ENCODE results near the gene OXLD1. TPM values are rescaled to one million over a fixed set of nuclear protein-coding genes. Genes with fewer than 3 reads are reported as not detected.

Gene OXLD1
- total RNA-seq, 6 experiments from 2014 or later = 8.3 to 24.3 (median 14.6) TPM

- Histone ChIP-seq H3K9me3 (no peaks in the 10 kb centered on the region), H3K27me3 (no peaks in the 10 kb centered on the region), H3K36me3 (peaks cover 0 to 7% (median 2%) of the 10 kb centered on the region in 4 donors), H3K27ac (peak overlapping the region in 2 of 3 donors; percentile 62 to 79), H3K4me3 (peak overlapping the region; percentile 69 to 98 (median 87)), H3K4me1 (peaks cover 0 to 32% (median 13%) of the 10 kb centered on the region in 4 donors)
- WGBS (ENCODE audit: insufficient coverage, low coverage, low lambda C conversion rate, missing lambda C conversion rate) = 16% methylated on average over 14 of the region's 36 CpGs
- TF ChIP-seq POLR2A (IDR thresholded peaks at IDR 0.05) (peak; percentile 52), CTCF (IDR thresholded peaks at IDR 0.05) (no peak)
- ATAC-seq (peak; percentile 70 to 85 (median 76)), DNase-seq (peak; percentile 81 to 95 (median 93))
- intact Hi-C loops (cut with DNase I) = no loop called here
Observed at GRCh38 chr17:81713556-81714411, 47.4 kb upstream of the OXLD1 start.

GRCh38 chr17:81713004-81713555 is 46.7 kb upstream of the OXLD1 start:
- H3K36me3 ChIP-seq = peaks cover 0 to 4% (median 1%) of the 10 kb centered on the region in 4 donors
- intact Hi-C loops (cut with DNase I) = no loop called here
- H3K4me1 ChIP-seq = peaks cover 0 to 32% (median 13%) of the 10 kb centered on the region in 4 donors
- H3K9me3 ChIP-seq = no peaks in the 10 kb centered on the region
- 15% methylated on average over 10 of the region's 18 CpGs for WGBS (ENCODE audit: insufficient coverage, low coverage, low lambda C conversion rate, missing lambda C conversion rate)
- DNase-seq = peak in 1 of 3 donors; percentile 56
- no peak for TF ChIP-seq POLR2A (IDR thresholded peaks at IDR 0.05)
- peak; percentile 0 to 15 (median 2) for ATAC-seq
- H3K4me3 ChIP-seq = peak overlapping the region; percentile 69 to 98 (median 87)
- H3K27me3 ChIP-seq = no peaks in the 10 kb centered on the region
- H3K27ac ChIP-seq = peak overlapping the region in 2 of 3 donors; percentile 62 to 79

GRCh38 chr17:81712468-81713003 is 46.1 kb upstream of the OXLD1 start:
- TF ChIP-seq CTCF (IDR thresholded peaks at IDR 0.05) (peak in 3 of 4 donors; percentile 10 to 36 (median 11)), POLR2A (IDR thresholded peaks at IDR 0.05) (no peak)
- Histone ChIP-seq H3K36me3 (peaks cover 0 to 5% (median 2%) of the 10 kb centered on the region in 4 donors), H3K4me3 (peak overlapping the region; percentile 69 to 98 (median 87)), H3K27me3 (no peaks in the 10 kb centered on the region), H3K4me1 (peaks cover 0 to 32% (median 13%) of the 10 kb centered on the region in 4 donors), H3K9me3 (no peaks in the 10 kb centered on the region), H3K27ac (peak overlapping the region; percentile 18 to 79 (median 62))
- DNase-seq (peak in 2 of 3 donors; percentile 61 to 74), ATAC-seq (peak in 3 of 4 donors; percentile 3 to 30 (median 4))
- intact Hi-C loops (cut with DNase I) = no loop called here
- 0% methylated on average over 7 of the region's 41 CpGs for WGBS (ENCODE audit: insufficient coverage, low coverage, low lambda C conversion rate, missing lambda C conversion rate)

- peaks cover 0 to 11% (median 5%) of the 10 kb centered on the region in 4 donors for H3K36me3 ChIP-seq
Observed at GRCh38 chr17:81711814-81712467, 45.5 kb upstream of the OXLD1 start, which contains the start of gene SLC25A10. SLC25A10 (plus strand) TSS chr17:81712284; CDS start chr17:81712427, 143 bp downstream.

More at GRCh38 chr17:81711814-81712467, 45.5 kb upstream of the OXLD1 start, which contains the start of gene SLC25A10:
- ATAC-seq (peak; percentile 66 to 82 (median 73)), DNase-seq (peak; percentile 92 to 95 (median 94))
- WGBS (ENCODE audit: insufficient coverage, low coverage, low lambda C conversion rate, missing lambda C conversion rate) = 5% methylated on average over 7 of the region's 89 CpGs
- Histone ChIP-seq H3K4me1 (peaks cover 0 to 32% (median 13%) of the 10 kb centered on the region in 4 donors), H3K27ac (peak within 1 kb of the TSS; percentile 29 to 79 (median 73)), H3K27me3 (no peaks in the 10 kb centered on the region), H3K9me3 (no peaks in the 10 kb centered on the region), H3K4me3 (peak within 1 kb of the TSS; percentile 69 to 98 (median 87))
- TF ChIP-seq CTCF (IDR thresholded peaks at IDR 0.05) = peak in 2 of 4 donors; percentile 4 to 17
- peak; percentile 78 for TF ChIP-seq POLR2A (IDR thresholded peaks at IDR 0.05)
- intact Hi-C loops (cut with DNase I) = no loop called here

Measured in right lobe of liver (tissue), 6 donors.